GM20000 (cell line): Measurements from ENCODE around the gene RASA3.

ENCODE experiments used
- DNase-seq: peaks from one replicate; pipeline ENCODE4 v3.0.0; 2012; ENCODE audit warnings: low spot score
- CTCF ChIP-seq: IDR thresholded peaks from 2 replicates; pipeline ENCODE4 v1.5.1; 2012; ENCODE audit warnings: mild to moderate bottlenecking, control low read depth; ENCODE audit errors: extremely low read depth, missing control alignments

The RASA3 gene

DNA sequence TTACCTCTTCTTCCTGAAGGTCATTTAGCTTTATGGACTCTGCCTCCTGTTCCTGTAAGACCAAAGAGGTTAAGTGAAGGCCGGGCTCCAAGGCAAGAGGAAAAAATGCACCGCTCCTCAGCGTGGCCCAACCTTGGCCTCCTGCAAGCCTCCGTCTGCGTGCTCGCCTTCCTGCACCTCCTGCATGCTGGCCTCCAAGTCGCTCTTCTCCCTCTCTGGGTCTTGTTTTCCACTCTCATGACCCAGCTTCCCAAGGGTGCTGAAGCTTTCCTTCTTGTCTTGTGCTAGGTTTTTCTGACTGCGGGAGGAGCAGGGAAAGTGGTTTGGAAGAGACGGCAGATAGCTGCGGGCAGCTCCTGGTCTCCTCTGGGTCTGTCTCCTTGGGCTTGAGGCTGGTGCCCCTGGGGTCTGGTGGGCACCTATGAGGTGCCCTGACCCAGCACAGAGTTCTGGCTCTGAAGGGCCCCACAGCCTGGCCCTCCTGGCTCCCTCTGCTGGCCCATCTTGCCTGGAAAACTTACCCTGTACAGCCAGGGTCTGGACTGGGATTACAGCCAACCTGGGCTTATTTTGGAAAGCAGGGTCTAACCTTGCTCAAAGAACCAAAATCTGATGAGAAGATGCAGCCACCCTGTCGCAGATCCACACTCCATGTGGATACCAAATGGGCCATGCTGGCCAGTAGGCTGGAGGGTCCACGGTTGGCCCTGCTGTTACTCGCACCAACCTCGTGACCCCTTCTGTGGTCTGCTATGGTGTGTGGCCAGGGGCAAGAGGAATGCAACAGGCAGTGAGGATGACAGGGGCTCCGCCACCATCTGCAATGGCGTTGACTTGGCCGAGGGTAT, 163.7 kb downstream of the RASA3 start:
- peak; percentile 3 for TF ChIP-seq CTCF
- DNase-seq = no peak

- TF ChIP-seq CTCF = no peak
These were observed 164.5 kb downstream of the RASA3 start for GRCh38 chr13:113967729-113968462.

GRCh38 chr13:113967206-113967720, 165.2 kb downstream of the RASA3 start:
- no peak for DNase-seq
- no peak for TF ChIP-seq CTCF

More at GRCh38 chr13:113967729-113968462, 164.5 kb downstream of the RASA3 start:
- DNase-seq = no peak

DNA sequence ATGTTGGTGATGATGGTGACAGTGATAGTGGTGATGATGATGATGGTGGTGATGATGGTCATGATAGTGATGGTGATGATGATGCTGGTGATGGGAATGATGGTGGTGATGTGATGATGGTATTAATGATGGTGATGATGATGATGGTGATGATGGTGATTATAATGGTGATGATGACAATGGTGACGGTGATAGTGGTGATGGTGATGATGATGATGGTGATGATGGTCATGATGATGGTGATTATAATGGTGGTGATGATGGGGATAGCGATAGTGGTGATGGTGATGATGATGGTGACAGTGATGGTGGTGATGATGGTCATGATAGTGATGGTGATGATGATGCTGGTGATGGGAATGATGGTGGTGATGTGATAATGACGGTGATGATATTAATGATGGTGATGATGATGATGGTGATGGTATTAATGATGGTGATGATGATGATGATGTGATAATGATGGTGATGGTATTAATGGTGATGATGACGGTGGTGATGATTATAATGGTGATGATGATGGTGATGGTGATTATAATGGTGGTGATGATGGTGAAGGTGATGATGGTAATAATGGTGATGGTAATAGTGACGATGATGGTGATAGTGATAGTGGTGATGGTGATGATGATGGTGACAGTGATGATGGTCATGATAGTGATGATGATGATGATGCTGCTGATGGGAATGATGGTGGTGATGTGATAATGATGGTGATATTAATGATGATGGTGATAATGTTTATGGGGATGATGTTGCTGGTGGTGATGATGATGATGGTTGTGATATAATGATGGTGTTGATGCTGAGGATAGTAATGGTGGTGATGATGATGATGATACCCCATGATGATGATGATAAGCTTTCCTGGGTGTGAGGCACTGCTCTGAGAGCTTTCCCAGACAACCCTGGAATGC, 166.2 kb downstream of the RASA3 start:
- TF ChIP-seq CTCF = no peak

GRCh38 chr13:113965383-113965874, 167.0 kb downstream of the RASA3 start:
- no peak for DNase-seq
- no peak for TF ChIP-seq CTCF

More for the DNA sequence above, 166.2 kb downstream of the RASA3 start:
- no peak for DNase-seq

- no peak for DNase-seq
- TF ChIP-seq CTCF = no peak
These were observed 168.0 kb downstream of the RASA3 start for GRCh38 chr13:113964251-113964995.
